IMR-90 (cell line): ENCODE measurements around the gene FBH1. TPM values are rescaled to one million over a fixed set of nuclear protein-coding genes. Genes with fewer than 3 reads are reported as not detected.
A peak's percentile ranks its signal among the peaks of the same experiment; 100 is the strongest.

ENCODE experiments used
- ATAC-seq: fragments of 200-7000 bp; cut with Tn5 transposase; 2 replicates; pipeline ENCODE4 v1.9.1; 2020; ENCODE audit warnings: low read depth, mild to moderate bottlenecking, moderate library complexity
- BruUV-seq: library from RNA; stranded (reverse); fragments of 400-500 nt; replicated peaks from 2 replicates; lab custom pipeline; 2021; lab: Mats Ljungman, UMichigan
- CTCF ChIA-PET: fragments of 300-600 bp; formaldehyde crosslinking; extraction: SDS; loops from one replicate; lab custom pipeline; 2021; ENCODE audit warnings: antibody characterized with exemption; lab: Yijun Ruan, JAX
- POLR2A ChIA-PET: fragments of 300-600 bp; sonication (Branson Sonifier 250); formaldehyde crosslinking; loops from one replicate; lab custom pipeline; 2022; ENCODE audit warnings: antibody characterized with exemption; ENCODE audit not compliant: unreplicated experiment; lab: Charles Lee
- DNase-seq: peaks from one replicate; pipeline ENCODE4 v3.0.0; 2013
- H2AFZ ChIP-seq: replicated peaks from 2 replicates; pipeline ENCODE3; 2013; ENCODE audit warnings: low read length, mild to moderate bottlenecking; ENCODE audit not compliant: poor library complexity
- H2AK5ac ChIP-seq: 2 replicates; pipeline ENCODE4 v1.6.1; 2013; ENCODE audit warnings: low read depth, low read length, inconsistent platforms
- H2AK9ac ChIP-seq: replicated peaks from 2 replicates; pipeline ENCODE3; 2013; ENCODE audit warnings: mild to moderate bottlenecking, low read depth, low read length, moderate library complexity; ENCODE audit not compliant: poor library complexity
- H2BK120ac ChIP-seq: 2 replicates; pipeline ENCODE4 v1.6.1; 2013; ENCODE audit warnings: low read depth, low read length, inconsistent platforms
- H2BK15ac ChIP-seq: 3 replicates; pipeline ENCODE4 v1.6.1; 2013; ENCODE audit warnings: low read depth, low read length, inconsistent platforms
- H2BK20ac ChIP-seq: 2 replicates; pipeline ENCODE4 v1.6.1; 2013; ENCODE audit warnings: low read depth, mild to moderate bottlenecking, inconsistent platforms, low read length, moderate library complexity
- H2BK5ac ChIP-seq: 2 replicates; pipeline ENCODE4 v1.6.1; 2013; ENCODE audit warnings: mild to moderate bottlenecking, low read depth, low read length, inconsistent platforms; ENCODE audit not compliant: poor library complexity, severe bottlenecking
- H3K14ac ChIP-seq: replicated peaks from 2 replicates; pipeline ENCODE4 v1.6.1; 2013; ENCODE audit warnings: low read depth, low read length, inconsistent platforms
- H3K18ac ChIP-seq: 2 replicates; pipeline ENCODE4 v1.6.1; 2013; ENCODE audit warnings: low read depth, low read length, control low read depth
- H3K23ac ChIP-seq: 2 replicates; pipeline ENCODE4 v1.6.1; 2013; ENCODE audit warnings: low read depth, low read length, inconsistent platforms
- H3K27ac ChIP-seq: 2 replicates; pipeline ENCODE4 v1.5.1; 2013; ENCODE audit warnings: mild to moderate bottlenecking, control low read depth, low read length; ENCODE audit not compliant: insufficient read depth
- H3K27me3 ChIP-seq: 2 replicates; pipeline ENCODE4 v1.6.1; 2013; ENCODE audit warnings: low read length; ENCODE audit not compliant: control insufficient read depth, insufficient read depth
- H3K36me3 ChIP-seq: 2 replicates; pipeline ENCODE4 v1.6.1; 2013; ENCODE audit warnings: low read length, mixed read lengths; ENCODE audit not compliant: control insufficient read depth, insufficient read depth
- H3K4ac ChIP-seq: 2 replicates; pipeline ENCODE4 v1.6.1; 2013; ENCODE audit warnings: low read depth, low read length, inconsistent platforms
- H3K4me1 ChIP-seq: 2 replicates; pipeline ENCODE4 v1.6.1; 2013; ENCODE audit warnings: low read length, mixed read lengths; ENCODE audit not compliant: control insufficient read depth, insufficient read depth
- H3K4me2 ChIP-seq: 2 replicates; pipeline ENCODE4 v1.6.1; 2013; ENCODE audit warnings: low read depth, mild to moderate bottlenecking, control low read depth, low read length, moderate library complexity
- H3K4me3 ChIP-seq: 2 replicates; pipeline ENCODE4 v1.5.1; 2013; ENCODE audit warnings: low read depth, mild to moderate bottlenecking, control low read depth, low read length, moderate library complexity; ENCODE audit not compliant: insufficient read depth
- H3K56ac ChIP-seq: 2 replicates; pipeline ENCODE4 v1.6.1; 2013; ENCODE audit warnings: low read length, inconsistent platforms; ENCODE audit not compliant: insufficient read depth; ENCODE audit errors: extremely low read depth
- H3K79me1 ChIP-seq, 2 experiments: 2 replicates each; pipeline ENCODE4 v1.6.1; 2013; ENCODE audit warnings: low read length in 2 of 2, inconsistent platforms in 1 of 2, low read depth in 1 of 2
- H3K9ac ChIP-seq: 2 replicates; pipeline ENCODE4 v1.6.1; 2013; ENCODE audit warnings: low read depth, low read length, control low read depth
- H3K9me1 ChIP-seq: 2 replicates; pipeline ENCODE4 v1.6.1; 2013; ENCODE audit warnings: low read length, inconsistent platforms; ENCODE audit not compliant: insufficient read depth
- H3K9me3 ChIP-seq: 2 replicates; pipeline ENCODE4 v1.6.1; 2013; ENCODE audit warnings: low read length; ENCODE audit not compliant: control insufficient read depth, insufficient read depth
- H4K20me1 ChIP-seq: 2 replicates; pipeline ENCODE4 v1.6.1; 2013; ENCODE audit warnings: low read length, inconsistent platforms; ENCODE audit not compliant: insufficient read depth
- H4K5ac ChIP-seq: 2 replicates; pipeline ENCODE4 v1.6.1; 2013; ENCODE audit warnings: mild to moderate bottlenecking, low read depth, low read length, control low read depth
- H4K8ac ChIP-seq, 2 experiments: 2 replicates each; pipeline ENCODE4 v1.6.1; 2013; ENCODE audit warnings: low read depth in 2 of 2, low read length in 2 of 2, control low read depth in 1 of 2, inconsistent platforms in 1 of 2
- H4K91ac ChIP-seq: 2 replicates; pipeline ENCODE4 v1.6.1; 2013; ENCODE audit warnings: low read depth, low read length, inconsistent platforms; ENCODE audit not compliant: insufficient read depth
- FOS ChIP-seq: fragments of 150-350 bp; IDR thresholded peaks from 2 replicates; pipeline ENCODE4 v1.6.1; 2016; ENCODE audit warnings: low read depth, low read length
- MAZ ChIP-seq: IDR thresholded peaks from 2 replicates; pipeline ENCODE4 v1.6.1; 2012; ENCODE audit warnings: low read depth, mild to moderate bottlenecking, low read length, improper control_type of control experiment, moderate library complexity, borderline replicate concordance
- MXI1 ChIP-seq: IDR thresholded peaks from 2 replicates; pipeline ENCODE4 v1.6.1; 2012; ENCODE audit warnings: low read depth, mild to moderate bottlenecking, low read length, moderate library complexity, borderline replicate concordance
- NFE2L2 ChIP-seq: fragments of 150-350 bp; IDR thresholded peaks from 2 replicates; pipeline ENCODE4 v1.6.1; 2016; ENCODE audit warnings: low read depth, mild to moderate bottlenecking, low read length
- POLR2A ChIP-seq: IDR thresholded peaks from 2 replicates; pipeline ENCODE4 v1.6.1; 2012; ENCODE audit warnings: mild to moderate bottlenecking, low read depth, low read length
- RCOR1 ChIP-seq: IDR thresholded peaks from 2 replicates; pipeline ENCODE4 v1.6.1; 2012; ENCODE audit warnings: mild to moderate bottlenecking, low read length, improper control_type of control experiment; ENCODE audit not compliant: insufficient replicate concordance
- WGBS, 2 experiments: methylation state at CpG; one replicate each; pipeline versions ENCODE4 v1.1.5 to v1.1.7; 2013; ENCODE audit warnings: missing lambda C conversion rate in 2 of 2; ENCODE audit not compliant: insufficient read length in 1 of 2; ENCODE audit errors: extremely low coverage in 2 of 2; 5-methylcytosine and 5-hydroxymethylcytosine counted together
- dilution Hi-C: fragments of 300-500 bp; cut with HindIII; formaldehyde crosslinking; loops from one replicate; pipeline ENCODE4 v1.14.3; 2018; ENCODE audit warnings: low sequenced_read_pairs; ENCODE audit not compliant: unreplicated experiment
- in situ Hi-C: fragments of 300-500 bp; cut with MboI; formaldehyde crosslinking; loops from 3 replicates; pipeline ENCODE4 v1.14.3; 2019; ENCODE audit warnings: low sequenced_read_pairs, inconsistent platforms, mixed read lengths
- intact Hi-C: fragments of 100-400 bp; cut with micrococcal nuclease; formaldehyde crosslinking; loops from 2 replicates; pipeline ENCODE4 v1.10.0; 2022
- polyA plus RNA-seq, 3 experiments: library from polyadenylated mRNA; depleted of rRNA; stranded (reverse); fragments of >200 nt; gene quantifications; 2 replicates each; pipeline ENCODE4 v1.2.3, GENCODE V29; 2012; ENCODE audit warnings: low replicate concordance in 1 of 3
- total RNA-seq: library from RNA; depleted of rRNA; stranded (reverse); fragments of >200 nt; gene quantifications from 2 replicates; pipeline ENCODE4 v1.2.3, GENCODE V29; 2012
- TF ChIP-seq, protein P1 (sequence below): conservative IDR thresholded peaks from 2 replicates; pipeline ENCODE4 v1.5.1; 2012; ENCODE audit warnings: mild to moderate bottlenecking, low read depth, low read length, improper control_type of control experiment
- TF ChIP-seq, protein P2 (sequence below): fragments of 150-350 bp; IDR thresholded peaks from 2 replicates; pipeline ENCODE4 v1.6.1; 2016; ENCODE audit warnings: low read depth, mild to moderate bottlenecking, low read length, moderate library complexity, borderline replicate concordance
- TF ChIP-seq, protein P3 (sequence below): fragments of 150-350 bp; IDR thresholded peaks from 2 replicates; pipeline ENCODE4 v1.6.1; 2017; ENCODE audit warnings: mild to moderate bottlenecking, antibody characterized with exemption, low read length, low read depth

Gene FBH1
- total and polyA plus RNA-seq, 2 of the 4 experiments (the other 2 are of a cell fraction), result 59.3 to 72.2 TPM

DNA sequence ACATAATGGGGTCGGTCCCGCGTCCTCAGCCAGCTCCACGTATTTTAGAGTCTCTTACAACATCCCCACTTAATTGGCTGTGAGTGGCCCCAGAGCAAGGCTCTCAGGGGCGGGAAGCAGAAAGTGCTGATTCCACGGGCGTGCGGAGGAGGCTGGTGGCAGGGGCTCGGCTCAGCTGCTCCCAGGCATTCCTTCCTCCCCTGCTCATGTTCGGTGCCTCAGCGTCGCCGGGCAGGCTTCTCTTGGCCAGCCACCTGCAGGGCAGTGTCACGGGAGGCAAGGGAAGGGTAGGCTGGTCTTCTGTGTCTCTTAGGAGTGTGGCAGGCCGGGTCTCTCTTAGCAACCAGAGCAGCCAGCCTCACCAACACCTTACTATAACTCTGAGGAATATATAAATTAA, 53.5 kb downstream of the FBH1 start:
- Histone ChIP-seq H3K14ac (peak overlapping the region; percentile 93), H3K9me1 (peaks cover 19% of the 10 kb centered on the region), H3K27ac (peak overlapping the region; percentile 83), H2BK120ac (peak overlapping the region; percentile 91), H3K23ac (peak overlapping the region; percentile 72; the same call in 1 of the 2 replicates), H3K9ac (no peak overlapping the region), H3K9me3 (no peaks in the 10 kb centered on the region), H2AK5ac (peak overlapping the region; percentile 99), H3K36me3 (peaks cover 2% of the 10 kb centered on the region), H2BK20ac (peak overlapping the region; percentile 90), H3K79me1 (peaks cover 0 to 20% of the 10 kb centered on the region in 2 experiments; a peak in 3 of 4 replicates), H3K4ac (peak overlapping the region; percentile 96), H4K20me1 (no peaks in the 10 kb centered on the region), H2BK5ac (peak overlapping the region; percentile 82), H2AFZ (peak overlapping the region; percentile 78), H3K18ac (peak overlapping the region; percentile 42), H4K91ac (peak overlapping the region; percentile 85), H4K8ac (peak overlapping the region in 1 of 2 experiments; percentile 83; a peak in 2 of 4 replicates), H4K5ac (peak overlapping the region; percentile 88), H2BK15ac (peak overlapping the region; percentile 98; the same call in 2 of the 3 replicates), H3K4me2 (no peak overlapping the region; the same call in 1 of the 2 replicates), H3K27me3 (no peaks in the 10 kb centered on the region), H3K4me1 (peaks cover 26% of the 10 kb centered on the region), H2AK9ac (peak overlapping the region; percentile 31), H3K56ac (no peak overlapping the region), H3K4me3 (no peak overlapping the region)
- POLR2A ChIA-PET, result no interaction called here
- CTCF ChIA-PET, result no interaction called here
- WGBS, 2 experiments, result no CpG with 5 or more reads among the region's 15 CpGs
- DNase-seq (peak; percentile 59), ATAC-seq (no peak)
- in situ Hi-C loops (no loop called here), dilution Hi-C loops (no loop called here), intact Hi-C loops (no loop called here)
- BruUV-seq, result no TSS peak
- TF ChIP-seq NFE2L2 (no peak), RCOR1 (no peak), MAZ (no peak), POLR2A (no peak), MXI1 (no peak), FOS (no peak)
- TF ChIP-seq, protein P1, sequence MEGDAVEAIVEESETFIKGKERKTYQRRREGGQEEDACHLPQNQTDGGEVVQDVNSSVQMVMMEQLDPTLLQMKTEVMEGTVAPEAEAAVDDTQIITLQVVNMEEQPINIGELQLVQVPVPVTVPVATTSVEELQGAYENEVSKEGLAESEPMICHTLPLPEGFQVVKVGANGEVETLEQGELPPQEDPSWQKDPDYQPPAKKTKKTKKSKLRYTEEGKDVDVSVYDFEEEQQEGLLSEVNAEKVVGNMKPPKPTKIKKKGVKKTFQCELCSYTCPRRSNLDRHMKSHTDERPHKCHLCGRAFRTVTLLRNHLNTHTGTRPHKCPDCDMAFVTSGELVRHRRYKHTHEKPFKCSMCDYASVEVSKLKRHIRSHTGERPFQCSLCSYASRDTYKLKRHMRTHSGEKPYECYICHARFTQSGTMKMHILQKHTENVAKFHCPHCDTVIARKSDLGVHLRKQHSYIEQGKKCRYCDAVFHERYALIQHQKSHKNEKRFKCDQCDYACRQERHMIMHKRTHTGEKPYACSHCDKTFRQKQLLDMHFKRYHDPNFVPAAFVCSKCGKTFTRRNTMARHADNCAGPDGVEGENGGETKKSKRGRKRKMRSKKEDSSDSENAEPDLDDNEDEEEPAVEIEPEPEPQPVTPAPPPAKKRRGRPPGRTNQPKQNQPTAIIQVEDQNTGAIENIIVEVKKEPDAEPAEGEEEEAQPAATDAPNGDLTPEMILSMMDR, result no peak
- TF ChIP-seq, protein P2, sequence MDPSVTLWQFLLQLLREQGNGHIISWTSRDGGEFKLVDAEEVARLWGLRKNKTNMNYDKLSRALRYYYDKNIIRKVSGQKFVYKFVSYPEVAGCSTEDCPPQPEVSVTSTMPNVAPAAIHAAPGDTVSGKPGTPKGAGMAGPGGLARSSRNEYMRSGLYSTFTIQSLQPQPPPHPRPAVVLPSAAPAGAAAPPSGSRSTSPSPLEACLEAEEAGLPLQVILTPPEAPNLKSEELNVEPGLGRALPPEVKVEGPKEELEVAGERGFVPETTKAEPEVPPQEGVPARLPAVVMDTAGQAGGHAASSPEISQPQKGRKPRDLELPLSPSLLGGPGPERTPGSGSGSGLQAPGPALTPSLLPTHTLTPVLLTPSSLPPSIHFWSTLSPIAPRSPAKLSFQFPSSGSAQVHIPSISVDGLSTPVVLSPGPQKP, result no peak
- TF ChIP-seq, protein P3, sequence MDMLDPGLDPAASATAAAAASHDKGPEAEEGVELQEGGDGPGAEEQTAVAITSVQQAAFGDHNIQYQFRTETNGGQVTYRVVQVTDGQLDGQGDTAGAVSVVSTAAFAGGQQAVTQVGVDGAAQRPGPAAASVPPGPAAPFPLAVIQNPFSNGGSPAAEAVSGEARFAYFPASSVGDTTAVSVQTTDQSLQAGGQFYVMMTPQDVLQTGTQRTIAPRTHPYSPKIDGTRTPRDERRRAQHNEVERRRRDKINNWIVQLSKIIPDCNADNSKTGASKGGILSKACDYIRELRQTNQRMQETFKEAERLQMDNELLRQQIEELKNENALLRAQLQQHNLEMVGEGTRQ, result no peak
